K562 (cell line): ENCODE data around the gene ZPLD1. TPM values are rescaled to one million over a fixed set of nuclear protein-coding genes. Genes with fewer than 3 reads are reported as not detected.

ENCODE experiments used
- CHD7 ChIP-seq: fragments of 200-600 bp; sonication (generic); IDR thresholded peaks from one replicate; pipeline ENCODE4 v1.6.1; 2012; ENCODE audit warnings: mild to moderate bottlenecking, low read depth, low read length, inconsistent platforms
- ETS2 ChIP-seq: IDR thresholded peaks from 2 replicates; pipeline ENCODE4 v1.6.1; 2016; ENCODE audit warnings: borderline replicate concordance, missing genetic modification characterization, mild to moderate bottlenecking, moderate library complexity, missing compliant biosample characterization; ENCODE audit not compliant: poor library complexity, severe bottlenecking
- polyA plus RNA-seq, 8 experiments: library from polyadenylated mRNA; depleted of rRNA in 4 of 8; stranded (reverse) in 5 of 8; unstranded in 3 of 8; fragments of >200 nt; fragmentation: Nextera tagmentation in 2 of 8; fragmentation: Illumina TruSeq in 1 of 8; extraction: Ambion mirVana in 2 of 8; extraction: Trizol in 1 of 8; gene quantifications; 2 replicates each; pipeline versions ENCODE4 v1.2.1 to v1.2.3, GENCODE V29; 2011 to 2014; ENCODE audit warnings: inconsistent platforms in 1 of 8, missing spikeins in 1 of 8
- total RNA-seq, 7 experiments: library from RNA; depleted of rRNA in 6 of 7; stranded (reverse); fragments of >200 nt in 6 of 7; fragmentation: Illumina TruSeq in 2 of 7; extraction: Trizol in 2 of 7; gene quantifications; 2 replicates each; pipeline versions ENCODE4 v1.2.1 to v1.2.3, GENCODE V29; 2011 to 2021; ENCODE audit warnings: low replicate concordance in 1 of 7

The ZPLD1 gene
- total and polyA plus RNA-seq, 9 of the 15 experiments (the other 6 are each of a cell fraction or from before 2014, with no cell fraction given): 0.03 to 0.10 (median 0.04) TPM; not detected in 6

GRCh38 chr3:102391491-102391890 is 43.3 kb upstream of the ZPLD1 start (continued):
- TF ChIP-seq CHD7 (no peak), ETS2 (no peak)
